Natural killer cell (primary cell): ENCODE data around the gene EVI5L. TPM values are rescaled to one million over a fixed set of nuclear protein-coding genes. Genes with fewer than 3 reads are reported as not detected.

Experiments
- ATAC-seq, 3 donors: fragments of 150-1000 bp in 2 of 3; fragments of 200-7000 bp in 1 of 3; cut with Tn5 transposase; 1 replicate in 1 of 3; 2 replicates in 2 of 3; pipeline ENCODE4 v1.10.0; 2021; ENCODE audit warnings: mild to moderate bottlenecking in 2 of 3, moderate library complexity in 2 of 3
- DNase-seq, 2 donors: peaks; one replicate each; pipeline versions ENCODE4 v3.0.0 to v3.0.0-alpha.2; 2013 to 2021; ENCODE audit warnings: mixed read lengths in 1 of 2
- H3K27ac ChIP-seq: one replicate; pipeline ENCODE4 v1.5.1; 2013; ENCODE audit warnings: mild to moderate bottlenecking, low read length
- H3K27me3 ChIP-seq: one replicate; pipeline ENCODE4 v1.6.1; 2013; ENCODE audit warnings: low read length; ENCODE audit not compliant: control insufficient read depth, insufficient read depth
- H3K36me3 ChIP-seq: one replicate; pipeline ENCODE4 v1.6.1; 2013; ENCODE audit warnings: low read length; ENCODE audit not compliant: control insufficient read depth, insufficient read depth
- H3K4me1 ChIP-seq: one replicate; pipeline ENCODE4 v1.6.1; 2013; ENCODE audit warnings: low read length; ENCODE audit not compliant: control insufficient read depth, insufficient read depth
- H3K4me3 ChIP-seq: one replicate; pipeline ENCODE4 v1.5.1; 2013; ENCODE audit warnings: low read length
- H3K9me3 ChIP-seq: one replicate; pipeline ENCODE4 v1.6.1; 2013; ENCODE audit warnings: low read length; ENCODE audit not compliant: control insufficient read depth, insufficient read depth
- H3K27ac Mint-ChIP-seq, 2 donors: one replicate each; pipeline ENCODE4 v1.8.0; 2022; ENCODE audit warnings: mild to moderate bottlenecking in 2 of 2, mixed read lengths in 2 of 2, moderate library complexity in 1 of 2
- H3K27me3 Mint-ChIP-seq, 2 donors: one replicate each; pipeline ENCODE4 v1.8.0; 2022; ENCODE audit warnings: low read depth in 2 of 2, mixed read lengths in 2 of 2
- H3K36me3 Mint-ChIP-seq: one replicate; pipeline ENCODE4 v1.8.0; 2022; ENCODE audit warnings: mixed read lengths
- H3K4me1 Mint-ChIP-seq, 2 donors: one replicate each; pipeline ENCODE4 v1.8.0; 2022; ENCODE audit warnings: mixed read lengths in 2 of 2
- H3K4me3 Mint-ChIP-seq: one replicate; pipeline ENCODE4 v1.8.0; 2022; ENCODE audit warnings: mild to moderate bottlenecking, moderate library complexity, mixed read lengths
- H3K9me3 Mint-ChIP-seq, 2 donors: one replicate each; pipeline ENCODE4 v1.8.0; 2022; ENCODE audit warnings: mixed read lengths in 2 of 2
- WGBS: methylation state at CpG from one replicate; pipeline ENCODE4 v1.1.7; 2013; ENCODE audit warnings: missing lambda C conversion rate; ENCODE audit not compliant: insufficient coverage; 5-methylcytosine and 5-hydroxymethylcytosine counted together
- intact Hi-C: fragments of 100-400 bp; cut with micrococcal nuclease; formaldehyde crosslinking; loops from one replicate; pipeline ENCODE4 v1.14.2; 2022
- total RNA-seq, 4 donors: library from RNA; stranded (reverse); fragments of 120-200 nt in 1 of 4; gene quantifications; one replicate each; pipeline versions ENCODE4 v1.2.3 to v1.2.4, GENCODE V29; 2013 to 2022
- TF ChIP-seq, protein P1 (sequence below): fragments of 200-600 bp; IDR thresholded peaks from one replicate; pipeline ENCODE4 v1.8.0; 2022; ENCODE audit warnings: antibody characterized with exemption

EVI5L gene
- total RNA-seq, 3 donors from 2014 or later (not counting 1 experiment from before 2014, with no cell fraction given) = 9.6 to 13.5 (median 11.3) TPM

DNA sequence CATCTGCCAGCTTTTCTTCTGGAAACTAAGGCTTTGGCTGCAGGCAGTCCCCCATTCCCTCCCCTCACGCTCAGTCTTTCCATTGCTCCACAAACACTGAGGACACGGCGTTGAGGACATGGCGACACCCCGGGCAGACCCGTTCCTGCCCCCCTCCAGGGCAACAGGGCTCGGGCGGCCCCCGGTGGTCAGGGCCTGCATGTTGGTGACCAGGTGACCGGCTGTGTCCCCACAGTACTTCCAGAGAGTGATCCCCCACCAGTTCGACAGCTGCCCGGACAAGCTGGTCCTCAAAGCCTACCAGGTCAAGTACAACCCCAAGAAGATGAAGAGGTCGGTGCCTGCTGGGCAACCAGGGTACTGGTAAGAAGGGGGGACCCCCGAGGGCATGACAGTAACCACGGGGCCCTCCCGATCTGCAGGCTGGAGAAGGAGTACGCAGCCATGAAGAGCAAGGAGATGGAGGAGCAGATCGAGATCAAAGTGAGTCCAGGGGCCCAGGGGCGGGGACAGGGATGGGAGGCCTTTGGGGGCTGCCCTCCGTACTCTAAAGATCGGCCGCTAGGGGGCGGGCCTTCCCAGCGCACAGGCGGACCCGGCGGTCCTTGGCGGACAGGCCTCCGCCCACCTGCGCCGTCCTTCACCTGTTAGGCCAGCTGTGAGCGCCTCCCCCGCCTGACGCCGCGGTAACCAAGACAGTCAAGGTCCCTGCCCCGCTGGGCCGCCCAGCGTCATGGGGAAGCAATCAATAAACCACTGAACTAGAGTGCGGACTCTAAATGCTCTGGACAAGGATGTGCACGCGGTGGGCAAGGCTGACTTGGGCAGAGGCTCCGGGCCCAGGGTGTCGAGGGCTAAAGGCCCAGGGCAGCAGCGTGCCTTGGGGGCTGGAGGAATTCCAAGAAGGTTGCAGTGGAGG is 23.1 kb downstream of the EVI5L start:
- H3K4me1 ChIP-seq = peaks cover 8% of the 10 kb centered on the region
- Mint-ChIP-seq H3K27me3 (no peaks in the 10 kb centered on the region), H3K4me3 (no peak overlapping the region), H3K9me3 (no peaks in the 10 kb centered on the region), H3K4me1 (peaks cover 9 to 10% of the 10 kb centered on the region in 2 donors), H3K27ac (peak overlapping the region in 1 of 2 donors; percentile 42), H3K36me3 (no peaks in the 10 kb centered on the region)
- ATAC-seq (peak; percentile 74 to 98 (median 95)), DNase-seq (peak; percentile 70 to 79)
- TF ChIP-seq, protein P1, sequence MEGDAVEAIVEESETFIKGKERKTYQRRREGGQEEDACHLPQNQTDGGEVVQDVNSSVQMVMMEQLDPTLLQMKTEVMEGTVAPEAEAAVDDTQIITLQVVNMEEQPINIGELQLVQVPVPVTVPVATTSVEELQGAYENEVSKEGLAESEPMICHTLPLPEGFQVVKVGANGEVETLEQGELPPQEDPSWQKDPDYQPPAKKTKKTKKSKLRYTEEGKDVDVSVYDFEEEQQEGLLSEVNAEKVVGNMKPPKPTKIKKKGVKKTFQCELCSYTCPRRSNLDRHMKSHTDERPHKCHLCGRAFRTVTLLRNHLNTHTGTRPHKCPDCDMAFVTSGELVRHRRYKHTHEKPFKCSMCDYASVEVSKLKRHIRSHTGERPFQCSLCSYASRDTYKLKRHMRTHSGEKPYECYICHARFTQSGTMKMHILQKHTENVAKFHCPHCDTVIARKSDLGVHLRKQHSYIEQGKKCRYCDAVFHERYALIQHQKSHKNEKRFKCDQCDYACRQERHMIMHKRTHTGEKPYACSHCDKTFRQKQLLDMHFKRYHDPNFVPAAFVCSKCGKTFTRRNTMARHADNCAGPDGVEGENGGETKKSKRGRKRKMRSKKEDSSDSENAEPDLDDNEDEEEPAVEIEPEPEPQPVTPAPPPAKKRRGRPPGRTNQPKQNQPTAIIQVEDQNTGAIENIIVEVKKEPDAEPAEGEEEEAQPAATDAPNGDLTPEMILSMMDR = peak; percentile 79
- intact Hi-C loops = loop anchor here (1.0 kb wide), 1 partner anchor 72 kb away; no protein-coding TSS in a partner anchor
- no peaks in the 10 kb centered on the region for H3K9me3 ChIP-seq
- H3K27me3 ChIP-seq = no peaks in the 10 kb centered on the region
- 36% methylated on average over 45 of the region's 45 CpGs for WGBS
- no peak overlapping the region for H3K4me3 ChIP-seq
- no peak overlapping the region for H3K27ac ChIP-seq
- H3K36me3 ChIP-seq = no peaks in the 10 kb centered on the region

DNA sequence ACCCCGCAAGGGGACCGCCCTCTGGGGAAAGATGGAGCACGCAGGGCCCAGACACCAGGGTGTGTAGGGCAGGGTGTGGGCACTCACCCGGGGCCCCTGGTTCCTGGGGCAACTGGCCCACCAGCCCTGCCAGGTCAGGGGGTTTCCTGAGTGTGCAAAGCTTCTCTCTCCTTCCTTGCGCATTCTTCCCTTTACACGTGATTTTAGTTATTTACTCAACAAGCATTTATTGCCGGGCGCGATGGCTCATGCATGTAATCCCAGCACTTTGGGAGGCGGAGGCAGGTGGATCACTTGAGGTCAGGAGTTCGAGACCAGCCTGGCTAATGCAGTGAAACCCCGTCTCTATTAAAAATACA is 23.7 kb downstream of the EVI5L start:
- TF ChIP-seq, protein P1 = no peak
- H3K9me3 Mint-ChIP-seq = no peaks in the 10 kb centered on the region
- 92% methylated on average over 12 of the region's 12 CpGs for WGBS
- peaks cover 8% of the 10 kb centered on the region for H3K4me1 ChIP-seq
- no peaks in the 10 kb centered on the region for H3K27me3 ChIP-seq
- H3K27ac ChIP-seq = no peak overlapping the region
- no peak overlapping the region for H3K4me3 ChIP-seq
- no peak overlapping the region for H3K4me3 Mint-ChIP-seq
- no peaks in the 10 kb centered on the region for H3K36me3 ChIP-seq
- H3K4me1 Mint-ChIP-seq = peaks cover 9 to 10% of the 10 kb centered on the region in 2 donors
- H3K27me3 Mint-ChIP-seq = no peaks in the 10 kb centered on the region
- intact Hi-C loops = loop anchor here (1.0 kb wide), 1 partner anchor 72 kb away; no protein-coding TSS in a partner anchor
- DNase-seq (no peak), ATAC-seq (peak in 1 of 3 donors; percentile 9)
- H3K36me3 Mint-ChIP-seq = no peaks in the 10 kb centered on the region
- H3K27ac Mint-ChIP-seq = peak overlapping the region in 1 of 2 donors; percentile 42
- H3K9me3 ChIP-seq = no peaks in the 10 kb centered on the region

DNA sequence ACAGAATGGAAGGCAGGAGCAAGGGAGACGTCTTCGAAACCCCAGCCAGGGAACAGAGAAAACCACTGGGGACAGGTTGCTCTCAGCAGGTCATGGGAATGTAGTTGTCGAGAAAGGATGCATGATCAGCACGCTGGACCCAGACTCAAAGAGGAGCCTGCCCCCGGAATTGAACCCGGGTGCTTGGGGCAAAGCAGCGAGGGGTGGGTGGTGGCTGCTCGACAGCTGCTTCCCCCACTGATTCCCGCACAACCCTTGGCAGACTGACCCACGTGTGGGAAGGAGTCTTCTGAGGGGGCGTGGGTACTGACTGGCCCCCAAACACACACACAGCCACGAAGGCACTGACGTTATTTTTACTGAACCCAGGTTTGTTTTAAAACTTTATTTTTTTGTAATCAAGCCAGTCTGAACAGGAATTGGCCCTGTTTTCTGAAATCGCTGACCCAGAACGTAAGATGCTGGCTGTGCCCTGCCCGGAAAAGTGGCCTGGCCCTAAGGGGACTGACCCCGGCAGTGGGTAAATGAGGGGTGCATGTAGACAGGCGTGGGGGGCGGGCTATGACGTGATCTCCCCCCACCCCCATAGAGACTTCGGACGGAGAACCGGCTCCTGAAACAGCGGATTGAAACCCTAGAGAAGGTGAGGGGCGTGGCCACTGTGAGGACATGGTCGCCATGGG is 25.5 kb downstream of the EVI5L start:
- H3K4me3 Mint-ChIP-seq = no peak overlapping the region
- H3K36me3 ChIP-seq = no peaks in the 10 kb centered on the region
- H3K9me3 Mint-ChIP-seq = no peaks in the 10 kb centered on the region
- no peak for ATAC-seq
- no peak overlapping the region for H3K27ac ChIP-seq
- H3K4me3 ChIP-seq = no peak overlapping the region
- H3K27ac Mint-ChIP-seq = no peak overlapping the region
- H3K4me1 ChIP-seq = peaks cover 8% of the 10 kb centered on the region
- intact Hi-C loops = no loop called here
- H3K36me3 Mint-ChIP-seq = no peaks in the 10 kb centered on the region
- H3K4me1 Mint-ChIP-seq = peaks cover 9 to 10% of the 10 kb centered on the region in 2 donors
- no peaks in the 10 kb centered on the region for H3K9me3 ChIP-seq
- TF ChIP-seq, protein P1 = no peak
- DNase-seq = no peak
- no peaks in the 10 kb centered on the region for H3K27me3 Mint-ChIP-seq
- WGBS = 92% methylated on average over 23 of the region's 26 CpGs
- peaks cover 8% of the 10 kb centered on the region for H3K27me3 ChIP-seq
